ENCODE data around the gene C20orf204. TPM values are rescaled to one million over a fixed set of nuclear protein-coding genes. Genes with fewer than 3 reads are reported as not detected.

C20orf204 gene
- total RNA-seq, 1 donor from 2014 or later: 0.55 TPM

DNA sequence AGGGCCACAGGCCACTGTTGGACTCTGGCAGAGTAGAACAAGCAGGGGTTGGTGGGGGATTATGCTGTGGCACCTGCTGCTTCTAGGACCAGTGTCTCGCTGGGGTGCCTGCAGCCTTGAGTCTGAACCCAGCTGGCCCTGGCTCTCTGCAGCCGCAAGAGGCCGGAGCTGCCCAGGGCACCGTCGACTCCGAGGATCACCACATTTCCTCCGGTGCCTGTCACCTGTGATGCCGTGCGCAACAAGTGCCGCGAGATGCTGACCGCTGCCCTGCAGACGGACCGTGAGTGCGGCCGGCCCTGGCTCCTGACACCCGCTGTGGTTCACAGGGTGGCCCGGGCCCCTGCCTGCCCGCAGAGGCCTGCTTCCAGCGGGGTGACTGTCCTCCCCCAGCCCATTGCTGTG lies 33.2 kb downstream of the C20orf204 start:
- H3K9me3 ChIP-seq (replicated peaks): no peaks in the 10 kb centered on the region
- H3K4me1 ChIP-seq: peaks cover 14% of the 10 kb centered on the region
- H3K27ac ChIP-seq (replicated peaks): no peak overlapping the region
- intact Hi-C loops (cut with micrococcal nuclease): no loop called here
- no peak for DNase-seq
- TF ChIP-seq, protein P1, sequence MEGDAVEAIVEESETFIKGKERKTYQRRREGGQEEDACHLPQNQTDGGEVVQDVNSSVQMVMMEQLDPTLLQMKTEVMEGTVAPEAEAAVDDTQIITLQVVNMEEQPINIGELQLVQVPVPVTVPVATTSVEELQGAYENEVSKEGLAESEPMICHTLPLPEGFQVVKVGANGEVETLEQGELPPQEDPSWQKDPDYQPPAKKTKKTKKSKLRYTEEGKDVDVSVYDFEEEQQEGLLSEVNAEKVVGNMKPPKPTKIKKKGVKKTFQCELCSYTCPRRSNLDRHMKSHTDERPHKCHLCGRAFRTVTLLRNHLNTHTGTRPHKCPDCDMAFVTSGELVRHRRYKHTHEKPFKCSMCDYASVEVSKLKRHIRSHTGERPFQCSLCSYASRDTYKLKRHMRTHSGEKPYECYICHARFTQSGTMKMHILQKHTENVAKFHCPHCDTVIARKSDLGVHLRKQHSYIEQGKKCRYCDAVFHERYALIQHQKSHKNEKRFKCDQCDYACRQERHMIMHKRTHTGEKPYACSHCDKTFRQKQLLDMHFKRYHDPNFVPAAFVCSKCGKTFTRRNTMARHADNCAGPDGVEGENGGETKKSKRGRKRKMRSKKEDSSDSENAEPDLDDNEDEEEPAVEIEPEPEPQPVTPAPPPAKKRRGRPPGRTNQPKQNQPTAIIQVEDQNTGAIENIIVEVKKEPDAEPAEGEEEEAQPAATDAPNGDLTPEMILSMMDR (IDR thresholded peaks at IDR 0.05; ENCODE audit: borderline replicate concordance): no peak
- no peak overlapping the region for H3K4me3 ChIP-seq
- peaks cover 16% of the 10 kb centered on the region for H3K36me3 ChIP-seq
- H3K27me3 ChIP-seq (ENCODE audit: low read depth): no peaks in the 10 kb centered on the region

- intact Hi-C loops (cut with micrococcal nuclease): no loop called here
- Histone ChIP-seq H3K9me3 (replicated peaks) (no peaks in the 10 kb centered on the region), H3K27me3 (ENCODE audit: low read depth) (no peaks in the 10 kb centered on the region), H3K4me1 (peaks cover 9% of the 10 kb centered on the region), H3K4me3 (no peak overlapping the region), H3K36me3 (peaks cover 16% of the 10 kb centered on the region), H3K27ac (replicated peaks) (no peak overlapping the region)
- no peak for DNase-seq
- TF ChIP-seq, protein P1 (IDR thresholded peaks at IDR 0.05; ENCODE audit: borderline replicate concordance): peak; percentile 72
Observed at GRCh38 chr20:64069614-64070243, 33.7 kb downstream of the C20orf204 start.

DNA sequence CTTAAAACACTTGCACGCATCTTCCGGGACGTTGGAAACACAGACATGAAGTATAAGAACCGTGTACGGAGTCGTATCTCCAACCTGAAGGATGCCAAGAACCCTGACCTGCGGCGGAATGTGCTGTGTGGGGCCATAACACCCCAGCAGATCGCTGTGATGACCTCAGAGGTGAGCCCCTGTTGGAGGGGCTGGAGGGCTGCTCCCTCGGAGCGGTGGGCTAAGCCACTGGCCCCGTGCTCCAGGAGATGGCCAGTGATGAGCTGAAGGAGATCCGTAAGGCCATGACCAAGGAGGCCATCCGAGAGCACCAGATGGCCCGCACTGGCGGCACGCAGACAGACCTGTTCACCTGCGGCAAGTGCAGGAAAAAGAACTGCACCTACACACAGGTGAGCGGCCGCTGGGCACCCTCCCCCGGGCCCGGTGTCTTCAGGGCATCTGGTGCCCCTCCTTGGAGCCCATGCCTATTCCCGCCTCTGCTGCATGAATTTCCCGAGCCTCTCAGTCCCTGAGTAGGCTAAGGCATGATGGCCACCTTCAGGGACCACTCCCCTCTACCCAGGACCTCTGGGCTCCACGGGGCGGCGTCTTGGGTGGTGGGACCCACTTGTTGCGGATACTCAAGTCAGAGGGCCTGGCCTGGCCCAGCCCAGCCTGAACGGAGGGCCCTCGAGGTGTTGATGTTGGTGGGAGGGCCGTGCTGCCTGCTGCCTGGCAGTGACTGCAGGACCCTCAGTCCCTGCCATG lies 34.4 kb downstream of the C20orf204 start:
- Histone ChIP-seq H3K27ac (replicated peaks) (no peak overlapping the region), H3K27me3 (ENCODE audit: low read depth) (no peaks in the 10 kb centered on the region), H3K36me3 (peaks cover 16% of the 10 kb centered on the region), H3K9me3 (replicated peaks) (no peaks in the 10 kb centered on the region), H3K4me1 (peaks cover 2% of the 10 kb centered on the region), H3K4me3 (no peak overlapping the region)
- intact Hi-C loops (cut with micrococcal nuclease): no loop called here
- TF ChIP-seq, protein P1 (IDR thresholded peaks at IDR 0.05; ENCODE audit: borderline replicate concordance): no peak
- no peak for DNase-seq

DNA sequence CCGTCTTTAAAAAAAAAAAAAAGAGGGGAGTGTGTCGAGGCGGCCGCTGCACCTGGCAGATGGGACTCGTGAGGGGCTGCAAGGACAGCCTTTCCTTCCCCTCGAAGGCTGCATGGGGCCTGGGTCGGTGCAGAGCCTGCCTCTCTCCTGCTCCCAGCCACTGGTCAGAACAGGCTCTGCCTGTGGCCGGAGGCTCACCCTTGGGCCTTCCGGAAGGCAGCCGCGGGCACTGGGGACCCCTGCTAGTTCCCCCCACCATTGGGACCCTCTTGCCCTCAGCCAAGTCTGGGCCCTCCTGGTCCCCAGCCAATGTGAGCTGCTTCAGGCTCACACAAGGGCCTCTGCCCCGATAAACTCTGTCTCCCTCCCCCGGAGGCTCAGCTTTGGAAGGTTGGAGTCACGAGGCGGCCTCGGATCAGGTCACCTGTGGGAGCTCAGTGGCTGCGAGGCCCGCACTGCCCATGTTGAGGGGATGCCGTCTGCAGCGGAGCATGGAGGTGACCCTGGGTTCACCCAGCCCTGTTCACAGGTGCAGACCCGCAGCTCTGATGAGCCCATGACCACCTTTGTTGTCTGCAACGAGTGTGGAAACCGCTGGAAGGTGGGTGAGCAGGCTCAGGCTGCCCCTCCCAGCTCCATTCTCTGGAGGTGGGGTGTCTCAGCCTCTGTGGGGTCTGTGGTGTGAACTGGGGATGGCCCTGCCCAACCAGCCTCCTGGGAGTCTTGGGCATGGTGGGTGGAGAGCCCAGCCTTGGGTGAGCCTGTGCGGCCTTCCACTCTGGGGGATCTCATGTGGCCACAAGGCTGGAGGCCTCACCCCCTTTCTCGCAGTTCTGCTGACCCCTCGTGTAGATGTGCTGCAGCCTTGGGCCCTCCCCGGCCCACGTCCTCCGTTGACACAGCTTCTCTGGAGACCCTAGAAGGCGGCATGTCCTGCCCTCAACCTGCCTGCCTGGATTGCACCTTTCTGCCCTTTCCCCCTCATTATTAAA lies 35.7 kb downstream of the C20orf204 start:
- DNase-seq: no peak
- Histone ChIP-seq H3K4me3 (no peak overlapping the region), H3K9me3 (replicated peaks) (no peaks in the 10 kb centered on the region), H3K27me3 (ENCODE audit: low read depth) (no peaks in the 10 kb centered on the region), H3K4me1 (no peaks in the 10 kb centered on the region), H3K36me3 (peaks cover 16% of the 10 kb centered on the region), H3K27ac (replicated peaks) (no peak overlapping the region)
- intact Hi-C loops (cut with micrococcal nuclease): no loop called here
- TF ChIP-seq, protein P1 (IDR thresholded peaks at IDR 0.05; ENCODE audit: borderline replicate concordance): no peak

- Histone ChIP-seq H3K27me3 (ENCODE audit: low read depth) (no peaks in the 10 kb centered on the region), H3K36me3 (peaks cover 16% of the 10 kb centered on the region), H3K4me1 (peaks cover 1% of the 10 kb centered on the region), H3K9me3 (replicated peaks) (no peaks in the 10 kb centered on the region), H3K4me3 (no peak overlapping the region), H3K27ac (replicated peaks) (no peak overlapping the region)
- intact Hi-C loops (cut with micrococcal nuclease): no loop called here
- DNase-seq: no peak
- TF ChIP-seq, protein P1 (IDR thresholded peaks at IDR 0.05; ENCODE audit: borderline replicate concordance): no peak
Observed at GRCh38 chr20:64072498-64073063, 36.6 kb downstream of the C20orf204 start.
